Liver (tissue), 3 donors: ENCODE measurements around the gene RNF215.

Source experiments
- GABPA ChIP-seq, 2 donors: IDR thresholded peaks in 1 of 2; conservative IDR thresholded peaks in 1 of 2; 2 replicates each; pipeline ENCODE4 v1.6.1; 2016; ENCODE audit warnings: antibody characterized with exemption in 2 of 2, mild to moderate bottlenecking in 1 of 2, moderate library complexity in 1 of 2
- YY1 ChIP-seq: IDR thresholded peaks from 2 replicates; pipeline ENCODE4 v1.6.1; 2016; ENCODE audit warnings: antibody characterized with exemption, mild to moderate bottlenecking
- TF ChIP-seq, protein P1 (sequence below): fragments of 150-350 bp; IDR thresholded peaks from 2 replicates; pipeline ENCODE4 v1.5.1; 2017; ENCODE audit warnings: improper control_type of control experiment, low read depth, low read length; ENCODE audit not compliant: missing input control
- TF ChIP-seq, protein P2 (sequence below): IDR thresholded peaks from 2 replicates; pipeline ENCODE4 v1.6.1; 2016; ENCODE audit warnings: antibody characterized with exemption
- TF ChIP-seq, protein P3 (sequence below): IDR thresholded peaks from 2 replicates; pipeline ENCODE4 v1.6.1; 2016; ENCODE audit warnings: antibody characterized with exemption, mild to moderate bottlenecking
- donor health status: healthy.
- donor health status: healthy.

DNA sequence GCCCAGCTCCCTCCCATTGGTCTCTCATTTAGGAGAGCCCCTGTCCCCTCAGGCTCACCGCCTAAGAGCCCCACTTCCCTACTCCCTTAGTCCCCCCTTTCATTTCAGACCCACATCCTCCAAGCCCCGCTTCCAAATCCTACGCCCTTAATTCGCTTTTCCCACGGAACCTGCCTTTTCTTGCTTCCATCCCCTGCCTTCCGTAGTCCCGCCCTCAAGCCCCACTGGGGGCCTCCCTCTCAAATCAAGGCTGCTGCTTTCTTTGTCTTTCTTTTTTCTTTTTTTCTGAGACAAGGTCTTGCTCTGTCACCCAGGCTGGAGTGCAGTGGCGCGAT is 30.0 kb downstream of the RNF215 start:
- TF ChIP-seq GABPA (IDR thresholded peaks at IDR 0.05 in 1 of 2, conservative IDR thresholded peaks at IDR 0.05 in 1 of 2) = no peak
- TF ChIP-seq, protein P1, sequence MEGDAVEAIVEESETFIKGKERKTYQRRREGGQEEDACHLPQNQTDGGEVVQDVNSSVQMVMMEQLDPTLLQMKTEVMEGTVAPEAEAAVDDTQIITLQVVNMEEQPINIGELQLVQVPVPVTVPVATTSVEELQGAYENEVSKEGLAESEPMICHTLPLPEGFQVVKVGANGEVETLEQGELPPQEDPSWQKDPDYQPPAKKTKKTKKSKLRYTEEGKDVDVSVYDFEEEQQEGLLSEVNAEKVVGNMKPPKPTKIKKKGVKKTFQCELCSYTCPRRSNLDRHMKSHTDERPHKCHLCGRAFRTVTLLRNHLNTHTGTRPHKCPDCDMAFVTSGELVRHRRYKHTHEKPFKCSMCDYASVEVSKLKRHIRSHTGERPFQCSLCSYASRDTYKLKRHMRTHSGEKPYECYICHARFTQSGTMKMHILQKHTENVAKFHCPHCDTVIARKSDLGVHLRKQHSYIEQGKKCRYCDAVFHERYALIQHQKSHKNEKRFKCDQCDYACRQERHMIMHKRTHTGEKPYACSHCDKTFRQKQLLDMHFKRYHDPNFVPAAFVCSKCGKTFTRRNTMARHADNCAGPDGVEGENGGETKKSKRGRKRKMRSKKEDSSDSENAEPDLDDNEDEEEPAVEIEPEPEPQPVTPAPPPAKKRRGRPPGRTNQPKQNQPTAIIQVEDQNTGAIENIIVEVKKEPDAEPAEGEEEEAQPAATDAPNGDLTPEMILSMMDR = no peak
- TF ChIP-seq, protein P2, sequence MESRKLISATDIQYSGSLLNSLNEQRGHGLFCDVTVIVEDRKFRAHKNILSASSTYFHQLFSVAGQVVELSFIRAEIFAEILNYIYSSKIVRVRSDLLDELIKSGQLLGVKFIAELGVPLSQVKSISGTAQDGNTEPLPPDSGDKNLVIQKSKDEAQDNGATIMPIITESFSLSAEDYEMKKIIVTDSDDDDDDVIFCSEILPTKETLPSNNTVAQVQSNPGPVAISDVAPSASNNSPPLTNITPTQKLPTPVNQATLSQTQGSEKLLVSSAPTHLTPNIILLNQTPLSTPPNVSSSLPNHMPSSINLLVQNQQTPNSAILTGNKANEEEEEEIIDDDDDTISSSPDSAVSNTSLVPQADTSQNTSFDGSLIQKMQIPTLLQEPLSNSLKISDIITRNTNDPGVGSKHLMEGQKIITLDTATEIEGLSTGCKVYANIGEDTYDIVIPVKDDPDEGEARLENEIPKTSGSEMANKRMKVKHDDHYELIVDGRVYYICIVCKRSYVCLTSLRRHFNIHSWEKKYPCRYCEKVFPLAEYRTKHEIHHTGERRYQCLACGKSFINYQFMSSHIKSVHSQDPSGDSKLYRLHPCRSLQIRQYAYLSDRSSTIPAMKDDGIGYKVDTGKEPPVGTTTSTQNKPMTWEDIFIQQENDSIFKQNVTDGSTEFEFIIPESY = no peak
- TF ChIP-seq, protein P3, sequence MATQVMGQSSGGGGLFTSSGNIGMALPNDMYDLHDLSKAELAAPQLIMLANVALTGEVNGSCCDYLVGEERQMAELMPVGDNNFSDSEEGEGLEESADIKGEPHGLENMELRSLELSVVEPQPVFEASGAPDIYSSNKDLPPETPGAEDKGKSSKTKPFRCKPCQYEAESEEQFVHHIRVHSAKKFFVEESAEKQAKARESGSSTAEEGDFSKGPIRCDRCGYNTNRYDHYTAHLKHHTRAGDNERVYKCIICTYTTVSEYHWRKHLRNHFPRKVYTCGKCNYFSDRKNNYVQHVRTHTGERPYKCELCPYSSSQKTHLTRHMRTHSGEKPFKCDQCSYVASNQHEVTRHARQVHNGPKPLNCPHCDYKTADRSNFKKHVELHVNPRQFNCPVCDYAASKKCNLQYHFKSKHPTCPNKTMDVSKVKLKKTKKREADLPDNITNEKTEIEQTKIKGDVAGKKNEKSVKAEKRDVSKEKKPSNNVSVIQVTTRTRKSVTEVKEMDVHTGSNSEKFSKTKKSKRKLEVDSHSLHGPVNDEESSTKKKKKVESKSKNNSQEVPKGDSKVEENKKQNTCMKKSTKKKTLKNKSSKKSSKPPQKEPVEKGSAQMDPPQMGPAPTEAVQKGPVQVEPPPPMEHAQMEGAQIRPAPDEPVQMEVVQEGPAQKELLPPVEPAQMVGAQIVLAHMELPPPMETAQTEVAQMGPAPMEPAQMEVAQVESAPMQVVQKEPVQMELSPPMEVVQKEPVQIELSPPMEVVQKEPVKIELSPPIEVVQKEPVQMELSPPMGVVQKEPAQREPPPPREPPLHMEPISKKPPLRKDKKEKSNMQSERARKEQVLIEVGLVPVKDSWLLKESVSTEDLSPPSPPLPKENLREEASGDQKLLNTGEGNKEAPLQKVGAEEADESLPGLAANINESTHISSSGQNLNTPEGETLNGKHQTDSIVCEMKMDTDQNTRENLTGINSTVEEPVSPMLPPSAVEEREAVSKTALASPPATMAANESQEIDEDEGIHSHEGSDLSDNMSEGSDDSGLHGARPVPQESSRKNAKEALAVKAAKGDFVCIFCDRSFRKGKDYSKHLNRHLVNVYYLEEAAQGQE = no peak
- TF ChIP-seq YY1 = no peak
